Head of caudate nucleus (tissue), 42 donors: ENCODE results near the gene ARHGAP22.
A peak's percentile ranks its signal among the peaks of the same experiment; 100 is the strongest.

Experiments used
- DNase-seq, 42 donors: peaks; one replicate each; pipeline versions ENCODE4 v3.0.0 to v3.0.0-alpha.2; 2020 to 2021; ENCODE audit warnings: mixed read lengths in 7 of 42
- intact Hi-C: fragments of 100-400 bp; cut with DNase I; formaldehyde crosslinking; loops from one replicate; pipeline ENCODE4 v1.15.0; 2022

The ARHGAP22 gene

DNA sequence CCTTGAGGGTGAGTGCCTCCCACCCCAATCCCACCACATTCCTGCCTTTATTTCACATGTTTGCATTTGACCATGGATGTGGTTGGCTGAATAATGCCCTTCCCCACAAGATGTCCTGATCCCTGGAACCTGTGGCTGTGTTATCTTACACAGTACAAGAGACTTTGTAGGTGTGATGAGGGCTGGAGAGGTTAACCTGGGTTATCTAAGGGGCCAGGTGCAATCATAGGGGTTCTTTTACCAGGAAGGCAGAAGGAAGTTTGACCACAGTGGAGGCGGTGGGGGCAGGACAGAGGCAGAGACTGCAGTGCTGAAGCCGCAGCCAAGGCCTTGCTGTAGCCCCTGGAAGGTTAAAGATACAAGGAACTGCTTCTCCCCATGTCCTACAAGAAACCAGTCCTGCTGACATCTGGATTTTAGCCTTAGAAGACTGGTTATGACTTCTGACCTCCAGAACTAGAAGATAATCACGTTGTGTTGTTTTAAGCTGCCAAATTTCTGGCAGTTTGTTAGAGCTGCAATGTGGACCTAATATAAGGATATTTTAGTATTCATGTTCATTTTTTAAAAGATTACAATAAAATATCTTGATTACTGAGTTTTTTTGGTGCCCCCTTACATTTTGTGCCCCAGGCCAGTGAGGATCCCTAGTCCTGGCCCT, 136.6 kb downstream of the ARHGAP22 start:
- intact Hi-C loops: no loop called here
- DNase-seq: peak in 15 of 42 donors; percentile 2 to 38 (median 9)

DNA sequence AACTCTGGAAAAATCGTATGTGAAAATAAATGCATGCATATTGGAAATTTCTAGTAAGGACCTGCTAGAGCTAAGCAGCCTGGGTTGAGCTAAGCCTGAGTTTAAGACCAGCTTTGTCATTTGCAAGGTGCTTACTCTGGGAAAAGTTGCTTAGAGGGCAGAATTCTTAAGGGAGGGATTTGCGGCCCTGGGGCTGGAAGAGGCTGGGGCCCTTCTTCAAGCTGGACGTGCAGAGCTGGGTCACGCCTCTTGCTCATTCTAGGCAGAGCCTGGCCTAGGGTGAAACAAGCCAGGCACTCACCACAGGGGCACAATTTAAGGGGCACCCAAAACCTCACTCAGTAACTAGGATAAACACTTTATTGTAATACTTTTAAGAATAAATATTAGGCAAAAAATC, 137.2 kb downstream of the ARHGAP22 start:
- peak in 13 of 42 donors; percentile 1 to 31 (median 11) for DNase-seq
- intact Hi-C loops: no loop called here

- intact Hi-C loops: no loop called here
- DNase-seq: peak in 18 of 42 donors; percentile 6 to 44 (median 14)
Observed at GRCh38 chr10:48466611-48467240, 138.1 kb downstream of the ARHGAP22 start.

DNA sequence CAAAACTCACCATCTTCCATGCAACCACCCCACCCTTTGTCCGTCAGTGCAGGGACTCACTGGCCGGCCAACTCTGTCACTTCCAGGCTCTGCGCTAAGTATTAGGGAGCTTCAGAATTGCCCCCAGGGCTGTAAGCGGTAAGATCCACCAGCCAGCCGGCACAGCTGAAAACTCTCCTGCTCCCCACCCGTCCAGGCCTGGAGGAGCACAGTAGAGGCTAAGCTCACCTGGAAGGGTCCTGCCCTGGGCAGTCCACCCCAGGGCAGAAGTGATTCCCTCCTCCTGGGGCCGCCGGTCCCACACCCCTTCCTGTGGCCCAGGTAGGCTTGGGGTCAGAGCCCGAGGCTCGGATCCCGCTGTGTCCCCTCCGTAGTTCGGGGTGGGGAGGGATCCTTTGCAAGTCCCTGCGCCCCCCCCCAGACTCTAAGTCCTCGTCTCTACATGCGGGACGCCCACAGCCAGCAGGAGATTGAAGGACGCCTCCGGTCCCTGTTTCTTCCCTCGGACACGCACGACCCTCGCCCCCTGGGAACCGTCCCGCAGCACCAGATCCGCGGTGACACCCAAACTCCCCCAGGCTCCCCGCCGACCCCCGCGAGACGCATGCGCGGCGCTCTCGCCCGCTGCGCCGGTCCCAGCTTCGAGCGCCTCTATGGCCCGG, 138.9 kb downstream of the ARHGAP22 start:
- intact Hi-C loops: no loop called here
- DNase-seq: peak in 17 of 42 donors; percentile 7 to 44 (median 21)

DNA sequence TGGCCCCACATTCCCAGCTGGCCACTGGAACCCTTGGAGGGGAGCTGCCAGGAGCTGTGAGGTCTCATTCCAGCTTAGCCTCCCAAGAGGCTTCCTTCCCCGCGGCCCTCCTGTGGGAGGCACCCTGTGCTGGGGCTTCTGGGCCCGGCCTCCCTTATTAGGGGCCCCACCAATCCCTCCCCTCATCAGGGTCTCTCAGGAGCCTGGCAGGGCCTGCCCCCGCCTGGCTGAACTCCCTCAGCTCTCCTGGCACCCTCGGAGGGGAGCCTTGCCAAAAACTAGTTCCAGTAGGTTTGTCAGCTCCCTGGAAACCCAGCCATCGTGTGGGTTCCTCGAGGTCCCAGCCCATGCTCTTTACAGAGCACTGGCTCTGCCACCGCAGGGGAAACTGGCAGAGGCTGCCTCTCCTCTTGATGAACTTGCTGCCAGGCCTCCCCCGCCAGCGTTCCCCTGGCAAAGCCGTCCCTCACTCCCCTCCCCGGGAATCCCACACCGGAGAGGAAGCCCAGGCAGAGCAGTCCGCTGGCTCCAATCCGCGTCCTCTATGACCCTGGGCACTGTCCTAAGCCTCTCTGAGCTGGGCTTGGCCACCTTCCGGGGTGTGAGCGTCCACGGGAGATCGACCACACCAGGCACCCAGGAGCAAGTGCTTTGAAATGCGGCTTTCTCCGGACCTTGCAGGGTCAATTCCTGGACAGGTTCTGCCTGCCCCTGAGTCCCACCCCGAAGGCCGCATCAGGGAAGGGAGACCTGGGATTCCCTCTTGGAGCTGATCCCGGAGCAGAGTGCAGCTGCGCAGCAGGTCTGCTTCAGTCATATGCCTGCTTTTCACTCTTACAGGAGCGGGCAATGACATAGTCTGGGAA, 139.8 kb downstream of the ARHGAP22 start:
- intact Hi-C loops: no loop called here
- peak in 36 of 42 donors; percentile 7 to 71 (median 52) for DNase-seq

- DNase-seq: peak in 17 of 42 donors; percentile 5 to 39 (median 14)
- intact Hi-C loops: no loop called here
Observed at GRCh38 chr10:48464121-48464870, 140.6 kb downstream of the ARHGAP22 start.

- DNase-seq: peak in 15 of 42 donors; percentile 6 to 42 (median 25)
- intact Hi-C loops: no loop called here
Observed at GRCh38 chr10:48463318-48464003, 141.4 kb downstream of the ARHGAP22 start.

GRCh38 chr10:48462482-48463020, 142.3 kb downstream of the ARHGAP22 start:
- intact Hi-C loops: no loop called here
- DNase-seq: peak in 15 of 42 donors; percentile 3 to 40 (median 15)

DNA sequence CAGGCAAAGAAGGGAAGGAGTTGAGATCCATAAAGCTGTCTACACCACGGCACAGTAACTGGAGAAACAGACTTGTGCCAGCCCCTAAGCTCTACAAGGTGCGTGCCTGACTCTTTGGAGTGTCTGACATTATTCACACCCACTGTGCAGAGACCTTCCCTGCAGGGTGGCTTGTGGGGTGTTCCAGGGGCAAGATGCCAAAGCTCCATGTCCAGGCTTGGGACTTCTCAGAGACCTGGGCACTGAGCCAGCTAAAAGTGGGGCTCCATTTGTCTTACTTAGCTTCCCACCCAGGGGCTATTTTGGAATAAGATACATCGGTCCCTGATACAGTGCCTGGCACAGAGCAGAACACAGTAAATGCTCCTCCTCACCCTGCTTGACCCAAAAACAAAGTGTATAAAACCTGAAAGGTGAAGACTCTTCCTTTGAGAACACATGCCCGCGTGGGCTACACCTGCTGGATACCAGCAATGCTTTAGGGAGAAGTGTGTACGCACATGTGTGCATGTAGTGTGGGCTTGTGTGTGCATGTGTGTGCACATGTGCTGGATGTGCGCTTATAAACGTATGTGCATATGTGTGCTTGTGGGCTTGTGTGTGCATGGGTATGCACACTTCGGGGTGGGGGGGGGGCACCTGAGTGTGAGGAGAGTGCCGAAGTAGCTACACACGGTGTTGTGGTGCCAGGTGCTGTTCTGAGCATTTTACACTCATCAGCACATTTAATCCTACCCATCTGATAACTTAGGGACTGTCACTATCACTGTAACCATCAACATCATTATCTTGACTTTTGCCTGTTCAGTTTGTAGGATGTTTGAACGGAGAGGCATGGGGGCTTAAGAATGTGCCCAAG, 143.0 kb downstream of the ARHGAP22 start:
- intact Hi-C loops: no loop called here

GRCh38 chr10:48460182-48460581, 144.7 kb downstream of the ARHGAP22 start:
- DNase-seq: peak in 2 of 42 donors; percentile 4 to 7
- intact Hi-C loops: no loop called here

More for the DNA sequence above, 143.0 kb downstream of the ARHGAP22 start:
- DNase-seq: peak in 13 of 42 donors; percentile 1 to 38 (median 10)

DNA sequence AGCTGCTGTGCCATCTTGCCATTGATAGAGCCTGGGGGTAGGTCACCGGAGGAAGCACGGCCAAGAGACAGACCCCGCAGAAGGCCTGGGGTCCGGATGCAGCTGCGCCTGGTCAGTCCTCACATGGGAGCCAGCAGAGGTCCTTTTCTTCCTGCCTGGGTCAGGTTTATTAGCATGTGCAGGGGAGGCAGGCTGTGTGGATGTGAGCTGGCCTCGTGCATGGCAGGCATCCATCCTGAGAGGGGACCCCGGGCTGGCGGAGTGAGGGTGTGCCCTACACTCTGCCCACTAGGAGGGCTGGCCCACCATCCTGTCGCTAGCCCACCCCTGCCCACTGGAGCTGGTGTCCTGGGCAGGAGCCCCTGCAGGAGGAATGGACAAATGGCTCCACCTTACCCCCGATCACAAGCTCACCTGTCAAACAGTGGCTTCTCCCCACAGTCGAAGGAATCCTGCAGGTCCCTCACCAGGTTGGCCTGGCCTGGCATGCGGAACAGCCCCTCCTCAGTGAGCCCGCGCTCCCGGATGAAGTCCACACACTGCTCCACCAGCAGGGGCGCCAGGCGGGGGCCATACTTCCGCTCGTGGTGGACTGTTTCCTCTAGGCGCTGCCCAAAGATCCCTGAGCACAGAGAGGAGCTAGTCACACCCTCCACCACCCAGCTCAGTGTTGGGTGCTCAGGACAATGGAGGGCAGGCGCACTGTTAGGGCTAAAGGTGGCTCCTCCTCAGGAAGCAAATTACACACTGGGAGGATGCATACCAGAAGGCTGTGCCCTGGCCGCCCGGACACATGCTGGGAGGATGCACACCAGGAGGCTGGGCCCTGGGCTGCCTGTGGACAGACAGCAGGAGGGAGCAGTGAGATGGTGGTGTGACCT, 145.4 kb downstream of the ARHGAP22 start:
- intact Hi-C loops: no loop called here
- peak in 12 of 42 donors; percentile 2 to 36 (median 15) for DNase-seq

GRCh38 chr10:48458662-48459048, 146.2 kb downstream of the ARHGAP22 start:
- DNase-seq: peak in 3 of 42 donors; percentile 0 to 18 (median 4)
- intact Hi-C loops: no loop called here

DNA sequence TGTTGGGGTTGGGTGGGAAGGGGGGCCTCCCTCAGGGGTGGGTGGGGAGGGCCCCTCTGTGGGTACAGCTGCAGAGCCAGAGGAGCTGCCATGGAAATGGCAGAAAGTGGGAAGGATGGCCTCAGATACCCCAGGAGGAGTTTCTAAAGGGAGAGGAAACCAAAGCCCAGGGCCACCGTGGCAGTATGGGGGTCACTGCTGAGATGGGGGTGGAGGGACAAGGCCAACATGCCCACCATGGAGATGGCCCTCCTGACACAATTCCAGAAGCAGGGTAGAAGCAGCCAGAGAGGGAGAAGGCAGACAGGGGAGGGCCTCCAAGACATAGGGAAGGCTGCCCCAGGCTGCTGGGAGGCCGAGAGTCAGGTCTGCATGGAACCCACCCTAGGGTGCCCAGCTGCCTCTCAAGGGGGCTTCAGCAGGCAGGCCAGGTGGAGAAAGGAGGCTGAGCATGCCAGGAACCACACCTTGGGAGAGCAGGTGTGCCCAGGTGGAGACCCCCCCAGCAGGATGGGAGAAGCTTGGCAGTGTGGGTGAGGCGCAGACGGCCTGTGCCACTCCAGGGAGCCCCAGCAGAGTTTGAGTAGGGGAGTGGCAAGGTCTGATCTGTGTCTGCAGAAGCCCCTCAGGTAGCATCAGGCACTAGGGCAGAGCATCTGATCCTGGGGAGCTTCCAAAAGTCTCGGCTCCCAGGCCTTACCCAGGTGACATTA, 146.8 kb downstream of the ARHGAP22 start:
- intact Hi-C loops: no loop called here
- DNase-seq: peak in 9 of 42 donors; percentile 3 to 22 (median 9)

DNA sequence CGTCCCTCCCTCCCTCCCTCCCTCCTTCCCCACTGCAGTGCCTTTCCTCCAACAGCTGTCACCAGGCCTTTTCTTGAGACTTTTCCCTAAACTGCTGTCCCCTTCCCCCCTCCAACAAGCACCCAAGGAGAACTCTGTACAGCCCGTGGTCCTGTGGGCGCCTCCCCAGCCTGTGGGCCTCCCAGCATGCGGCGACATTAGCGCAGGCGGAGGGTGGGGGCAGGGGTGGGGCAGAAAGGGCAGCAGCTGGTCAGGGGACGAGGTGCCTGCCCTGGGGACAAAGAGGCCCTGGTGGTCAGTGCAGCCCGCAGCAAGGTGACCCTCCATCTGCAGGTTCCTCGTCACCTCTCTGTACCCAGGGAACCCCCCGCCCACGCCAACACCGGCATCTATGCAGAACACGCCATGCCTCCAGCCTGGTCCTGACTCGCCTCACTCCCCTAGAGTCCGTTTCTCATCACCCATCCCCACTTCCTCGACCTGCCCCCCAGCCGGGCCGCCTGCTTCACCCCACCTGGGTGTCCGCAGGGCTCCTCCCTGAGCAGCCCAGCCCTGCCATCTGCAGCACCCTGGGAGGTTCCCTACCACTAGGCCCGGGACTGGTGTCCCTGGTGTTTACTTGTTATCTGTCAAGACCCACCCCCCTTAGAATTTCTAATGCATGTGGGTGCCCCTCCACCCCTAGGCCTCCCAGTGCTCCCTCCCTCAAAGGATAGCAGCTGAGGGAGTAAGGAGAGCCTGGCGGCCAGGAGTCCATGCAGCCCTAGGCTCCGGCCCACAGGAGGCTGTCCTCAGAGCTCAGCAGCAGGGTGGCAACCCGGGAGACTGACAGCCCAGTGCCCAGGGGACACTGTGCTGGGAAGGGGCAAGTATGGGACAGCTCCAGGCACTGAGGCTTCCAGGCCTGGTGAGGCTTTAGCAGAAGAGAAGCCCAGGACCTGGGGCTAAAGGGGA, 147.8 kb downstream of the ARHGAP22 start:
- DNase-seq: peak in 10 of 42 donors; percentile 5 to 27 (median 14)
- intact Hi-C loops: no loop called here
